OCI-LY1 (cell line): ENCODE data around the gene PAMR1.

ENCODE experiments used
- H2AFZ ChIP-seq: fragments of 200-600 bp; sonication (generic), shearing (Covaris generic); 2 replicates; pipeline ENCODE4 v1.6.0; 2014; ENCODE audit warnings: antibody characterized with exemption, mild to moderate bottlenecking, low read length
- H3F3A ChIP-seq: fragments of 200-600 bp; sonication (generic), shearing (Covaris generic); 2 replicates; pipeline ENCODE4 v1.6.0; 2014; ENCODE audit warnings: mild to moderate bottlenecking, antibody characterized with exemption, low read length, moderate library complexity; ENCODE audit not compliant: insufficient read depth
- H3K27ac ChIP-seq: fragments of 200-600 bp; sonication (generic); 2 replicates; pipeline ENCODE4 v1.5.1; 2014; ENCODE audit warnings: low read length, mixed run types, mild to moderate bottlenecking, low read depth; ENCODE audit not compliant: poor library complexity, severe bottlenecking
- H3K27me3 ChIP-seq: fragments of 200-600 bp; sonication (generic); 2 replicates; pipeline ENCODE4 v1.6.0; 2014; ENCODE audit warnings: antibody characterized with exemption, mild to moderate bottlenecking, low read length, moderate library complexity; ENCODE audit not compliant: insufficient read depth
- H3K36me3 ChIP-seq: fragments of 200-600 bp; sonication (generic); 2 replicates; pipeline ENCODE4 v1.6.1; 2014; ENCODE audit warnings: mild to moderate bottlenecking, antibody characterized with exemption, low read length, moderate library complexity, mixed read lengths; ENCODE audit not compliant: insufficient read depth
- H3K4me1 ChIP-seq: fragments of 200-600 bp; sonication (generic); 2 replicates; pipeline ENCODE4 v1.5.1; 2014; ENCODE audit warnings: mild to moderate bottlenecking, low read length, moderate library complexity; ENCODE audit not compliant: insufficient read depth, severe bottlenecking
- H3K4me2 ChIP-seq: fragments of 200-600 bp; sonication (generic), shearing (Covaris generic); 2 replicates; pipeline ENCODE4 v1.6.1; 2014; ENCODE audit warnings: low read length
- H3K4me3 ChIP-seq: fragments of 200-600 bp; sonication (generic); 2 replicates; pipeline ENCODE4 v1.5.1; 2014; ENCODE audit warnings: low read length, low read depth, mild to moderate bottlenecking, mixed read lengths; ENCODE audit not compliant: poor library complexity, severe bottlenecking
- H3K79me2 ChIP-seq: fragments of 200-600 bp; shearing (Covaris generic); 2 replicates; pipeline ENCODE4 v1.6.1; 2016; ENCODE audit warnings: mixed run types, low read length, mixed read lengths; ENCODE audit not compliant: insufficient read depth
- H3K9ac ChIP-seq: fragments of 200-600 bp; sonication (generic), shearing (Covaris generic); 2 replicates; pipeline ENCODE4 v1.6.1; 2014; ENCODE audit warnings: mild to moderate bottlenecking, low read length, mixed read lengths
- H3K9me2 ChIP-seq: fragments of 200-600 bp; sonication (generic), shearing (Covaris generic); 2 replicates; pipeline ENCODE4 v1.6.1; 2014; ENCODE audit warnings: low read depth, mild to moderate bottlenecking, low read length, mixed read lengths
- H3K9me3 ChIP-seq: fragments of 200-600 bp; shearing (Covaris generic); 2 replicates; pipeline ENCODE4 v1.6.1; 2014; ENCODE audit warnings: low read length, mixed read lengths
- H4K20me1 ChIP-seq: fragments of 200-600 bp; sonication (generic), shearing (Covaris generic); 2 replicates; pipeline ENCODE4 v1.6.0; 2016; ENCODE audit warnings: mild to moderate bottlenecking, low read length; ENCODE audit not compliant: insufficient read depth
- EZH2 ChIP-seq: fragments of 200-600 bp; sonication (generic), shearing (Covaris generic); IDR thresholded peaks from 2 replicates; pipeline ENCODE4 v1.8.0; 2017; ENCODE audit warnings: borderline replicate concordance, mixed run types, mild to moderate bottlenecking, antibody characterized with exemption, low read length, moderate library complexity, mixed read lengths
- TF ChIP-seq, protein P1 (sequence below): fragments of 200-600 bp; sonication (generic), shearing (Covaris generic); IDR thresholded peaks from 2 replicates; pipeline ENCODE4 v1.5.1; 2017; ENCODE audit warnings: mild to moderate bottlenecking, antibody characterized with exemption, low read length, moderate library complexity, mixed read lengths

The PAMR1 gene, protein sequence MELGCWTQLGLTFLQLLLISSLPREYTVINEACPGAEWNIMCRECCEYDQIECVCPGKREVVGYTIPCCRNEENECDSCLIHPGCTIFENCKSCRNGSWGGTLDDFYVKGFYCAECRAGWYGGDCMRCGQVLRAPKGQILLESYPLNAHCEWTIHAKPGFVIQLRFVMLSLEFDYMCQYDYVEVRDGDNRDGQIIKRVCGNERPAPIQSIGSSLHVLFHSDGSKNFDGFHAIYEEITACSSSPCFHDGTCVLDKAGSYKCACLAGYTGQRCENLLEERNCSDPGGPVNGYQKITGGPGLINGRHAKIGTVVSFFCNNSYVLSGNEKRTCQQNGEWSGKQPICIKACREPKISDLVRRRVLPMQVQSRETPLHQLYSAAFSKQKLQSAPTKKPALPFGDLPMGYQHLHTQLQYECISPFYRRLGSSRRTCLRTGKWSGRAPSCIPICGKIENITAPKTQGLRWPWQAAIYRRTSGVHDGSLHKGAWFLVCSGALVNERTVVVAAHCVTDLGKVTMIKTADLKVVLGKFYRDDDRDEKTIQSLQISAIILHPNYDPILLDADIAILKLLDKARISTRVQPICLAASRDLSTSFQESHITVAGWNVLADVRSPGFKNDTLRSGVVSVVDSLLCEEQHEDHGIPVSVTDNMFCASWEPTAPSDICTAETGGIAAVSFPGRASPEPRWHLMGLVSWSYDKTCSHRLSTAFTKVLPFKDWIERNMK

DNA sequence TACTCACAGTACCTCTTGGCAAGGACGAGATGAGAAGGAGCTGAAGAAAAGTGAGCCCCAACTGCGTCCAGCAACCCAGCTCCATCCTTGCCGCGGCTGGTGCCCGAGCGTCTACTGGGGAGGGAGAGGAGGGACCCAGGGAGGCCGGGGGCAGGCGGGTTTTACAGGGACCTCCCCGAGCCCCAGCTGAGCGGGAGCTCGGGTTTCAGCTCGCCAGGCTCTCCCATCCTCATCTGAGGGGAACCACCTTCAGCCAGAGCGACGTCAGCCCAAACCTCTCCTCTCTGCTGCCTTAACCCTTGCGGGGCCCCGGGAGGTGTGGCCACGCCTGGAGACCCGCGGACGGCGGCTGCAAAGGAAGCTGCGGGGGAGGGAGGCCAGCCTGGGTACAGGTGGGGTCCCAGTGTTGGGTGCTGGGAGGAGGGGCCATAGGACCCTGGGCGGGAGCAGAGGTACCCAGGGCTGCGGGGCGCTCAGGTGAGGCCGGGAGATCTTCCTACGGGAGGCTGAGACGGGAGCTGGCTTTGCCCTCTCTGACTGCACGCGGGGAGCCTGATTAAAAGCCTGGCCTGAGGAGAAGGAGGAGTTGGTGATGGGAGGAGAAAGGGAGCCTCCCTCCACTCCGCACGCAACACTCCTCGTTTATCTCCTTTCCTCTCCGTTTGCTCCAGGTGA, at the start of gene PAMR1:
Gene PAMR1 (minus strand): TSS at position 116 of the 675 bp plus-strand sequence. CDS start 31 bp downstream, at position 85.
- no peak within 1 kb of the TSS for H3K27ac ChIP-seq
- H3K9ac ChIP-seq: no peak within 1 kb of the TSS
- H3K4me3 ChIP-seq: no peak within 1 kb of the TSS
- H3K79me2 ChIP-seq: no peaks in the 10 kb centered on the region
- H3K9me3 ChIP-seq: no peaks in the 10 kb centered on the region
- no peaks in the 10 kb centered on the region for H3F3A ChIP-seq
- no peaks in the 10 kb centered on the region for H3K4me1 ChIP-seq
- H3K27me3 ChIP-seq: no peaks in the 10 kb centered on the region
- no peaks in the 10 kb centered on the region for H3K36me3 ChIP-seq
- TF ChIP-seq, protein P1, sequence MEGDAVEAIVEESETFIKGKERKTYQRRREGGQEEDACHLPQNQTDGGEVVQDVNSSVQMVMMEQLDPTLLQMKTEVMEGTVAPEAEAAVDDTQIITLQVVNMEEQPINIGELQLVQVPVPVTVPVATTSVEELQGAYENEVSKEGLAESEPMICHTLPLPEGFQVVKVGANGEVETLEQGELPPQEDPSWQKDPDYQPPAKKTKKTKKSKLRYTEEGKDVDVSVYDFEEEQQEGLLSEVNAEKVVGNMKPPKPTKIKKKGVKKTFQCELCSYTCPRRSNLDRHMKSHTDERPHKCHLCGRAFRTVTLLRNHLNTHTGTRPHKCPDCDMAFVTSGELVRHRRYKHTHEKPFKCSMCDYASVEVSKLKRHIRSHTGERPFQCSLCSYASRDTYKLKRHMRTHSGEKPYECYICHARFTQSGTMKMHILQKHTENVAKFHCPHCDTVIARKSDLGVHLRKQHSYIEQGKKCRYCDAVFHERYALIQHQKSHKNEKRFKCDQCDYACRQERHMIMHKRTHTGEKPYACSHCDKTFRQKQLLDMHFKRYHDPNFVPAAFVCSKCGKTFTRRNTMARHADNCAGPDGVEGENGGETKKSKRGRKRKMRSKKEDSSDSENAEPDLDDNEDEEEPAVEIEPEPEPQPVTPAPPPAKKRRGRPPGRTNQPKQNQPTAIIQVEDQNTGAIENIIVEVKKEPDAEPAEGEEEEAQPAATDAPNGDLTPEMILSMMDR: no peak
- TF ChIP-seq EZH2: no peak
- H3K4me2 ChIP-seq: no peak within 1 kb of the TSS
- no peaks in the 10 kb centered on the region for H4K20me1 ChIP-seq
- H3K9me2 ChIP-seq: no peaks in the 10 kb centered on the region
- no peak within 1 kb of the TSS for H2AFZ ChIP-seq

DNA sequence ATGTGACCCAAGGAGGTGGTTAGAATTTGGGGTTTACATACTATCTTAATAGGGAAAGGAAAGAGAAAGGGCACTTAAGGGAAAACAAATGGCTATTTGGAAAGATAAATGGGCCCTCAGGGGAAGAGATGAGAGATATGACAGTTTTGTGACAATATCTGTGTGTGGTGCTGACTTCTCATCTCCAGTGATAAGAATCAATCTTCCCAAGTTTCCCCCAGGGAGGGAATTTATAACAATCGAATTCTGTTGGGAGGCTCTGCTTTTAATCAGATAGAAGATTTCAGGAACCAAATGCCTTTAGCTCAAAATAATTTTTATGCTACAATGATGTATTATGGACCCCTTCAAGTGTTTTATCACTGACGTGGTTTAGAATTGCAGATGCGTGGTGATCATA, 46.3 kb upstream of the PAMR1 start:
- Histone ChIP-seq H3K4me3 (no peak overlapping the region), H3K36me3 (no peaks in the 10 kb centered on the region), H3K4me1 (no peaks in the 10 kb centered on the region), H3F3A (no peaks in the 10 kb centered on the region), H3K27me3 (no peaks in the 10 kb centered on the region), H3K9me2 (no peaks in the 10 kb centered on the region), H3K27ac (no peak overlapping the region), H3K79me2 (no peaks in the 10 kb centered on the region), H3K4me2 (no peak overlapping the region), H3K9ac (no peak overlapping the region), H2AFZ (no peak overlapping the region), H4K20me1 (no peaks in the 10 kb centered on the region), H3K9me3 (no peaks in the 10 kb centered on the region)
- TF ChIP-seq EZH2: no peak
- TF ChIP-seq, protein P1: no peak

DNA sequence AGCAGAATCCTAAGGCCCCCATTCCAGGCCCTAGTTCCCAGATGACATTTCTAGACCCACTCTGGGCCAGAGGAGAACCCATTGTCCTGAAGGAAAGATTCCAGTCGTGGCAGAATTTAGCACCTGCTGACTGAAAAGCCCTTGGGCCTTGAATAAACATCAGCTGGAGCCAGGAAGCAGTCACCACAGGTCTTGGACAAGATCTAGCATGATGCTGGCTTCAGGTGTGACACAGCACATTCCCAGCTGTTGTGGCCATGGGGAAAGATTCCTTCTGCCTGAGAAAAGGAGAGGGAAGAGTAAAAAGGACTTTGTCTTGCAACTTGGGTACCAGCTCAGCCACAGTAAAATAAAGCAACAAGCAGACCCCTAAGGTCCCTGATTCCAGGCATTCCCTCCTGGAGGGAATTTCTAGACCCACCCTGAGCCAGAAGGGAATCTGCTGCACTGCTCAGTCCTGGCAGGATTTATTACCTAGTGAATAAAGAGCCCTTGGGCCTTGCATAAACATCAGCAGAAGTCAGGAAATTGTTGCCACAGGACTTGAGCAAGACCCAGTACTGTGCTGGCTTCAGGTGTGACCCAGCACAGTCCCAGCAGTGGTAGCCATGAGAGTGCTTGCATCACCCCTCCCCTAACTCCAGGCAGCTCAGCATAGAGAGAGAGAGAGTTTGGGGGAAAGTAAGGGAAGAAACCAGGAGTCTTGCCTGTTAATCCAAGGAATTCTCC, 42.5 kb upstream of the PAMR1 start:
- Histone ChIP-seq H3K27me3 (no peaks in the 10 kb centered on the region), H2AFZ (no peak overlapping the region), H3K79me2 (no peaks in the 10 kb centered on the region), H3K9ac (no peak overlapping the region), H4K20me1 (no peaks in the 10 kb centered on the region), H3K9me2 (no peaks in the 10 kb centered on the region), H3K4me1 (no peaks in the 10 kb centered on the region), H3F3A (no peaks in the 10 kb centered on the region), H3K4me3 (no peak overlapping the region), H3K4me2 (no peak overlapping the region), H3K36me3 (no peaks in the 10 kb centered on the region), H3K27ac (no peak overlapping the region), H3K9me3 (no peaks in the 10 kb centered on the region)
- no peak for TF ChIP-seq EZH2
- TF ChIP-seq, protein P1: no peak
